HG03103 (cell line): Measurements from ENCODE around the gene C5AR2.
"Not testable (repeated sequence)": the region's sequence is repeated elsewhere in the genome, so short reads cannot be mapped to it uniquely, and the experiment has no call there.

Experiments used
- ATAC-seq: cut with Tn5 transposase; IDR thresholded peaks from one replicate; pipeline ENCODE4 v1.9.1; 2021; ENCODE audit warnings: low read depth; ENCODE audit not compliant: unreplicated experiment

Gene C5AR2

GRCh38 chr19:47381653-47382279 lies 49.8 kb downstream of the C5AR2 start:
- no peak for ATAC-seq

GRCh38 chr19:47383890-47384289 lies 51.9 kb downstream of the C5AR2 start:
- ATAC-seq, result not testable (repeated sequence)

DNA sequence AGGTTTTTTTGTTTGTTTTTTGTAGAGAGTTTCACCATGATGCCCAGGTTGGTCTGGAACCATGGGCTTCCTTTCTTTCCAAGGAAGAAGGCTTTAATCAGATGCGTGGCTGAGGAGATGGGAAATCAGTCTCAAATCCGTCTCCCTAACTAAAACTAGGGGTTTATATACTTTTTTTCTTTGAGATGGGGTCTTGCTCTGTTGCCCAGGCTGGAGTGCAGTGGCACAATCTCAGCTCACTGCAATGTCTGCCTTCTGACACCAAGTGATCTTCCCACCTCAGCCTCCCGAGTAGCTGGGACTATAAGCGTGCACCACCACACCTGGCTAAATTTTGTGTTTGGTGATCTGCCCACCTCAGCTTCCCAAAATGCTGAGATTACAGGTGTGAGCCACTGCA lies 52.6 kb downstream of the C5AR2 start:
- ATAC-seq, result not testable (repeated sequence)

- not testable (repeated sequence) for ATAC-seq
Observed at GRCh38 chr19:47386582-47386981, 54.6 kb downstream of the C5AR2 start.

- ATAC-seq, result not testable (repeated sequence)
Observed at GRCh38 chr19:47387623-47388022, 55.6 kb downstream of the C5AR2 start.

DNA sequence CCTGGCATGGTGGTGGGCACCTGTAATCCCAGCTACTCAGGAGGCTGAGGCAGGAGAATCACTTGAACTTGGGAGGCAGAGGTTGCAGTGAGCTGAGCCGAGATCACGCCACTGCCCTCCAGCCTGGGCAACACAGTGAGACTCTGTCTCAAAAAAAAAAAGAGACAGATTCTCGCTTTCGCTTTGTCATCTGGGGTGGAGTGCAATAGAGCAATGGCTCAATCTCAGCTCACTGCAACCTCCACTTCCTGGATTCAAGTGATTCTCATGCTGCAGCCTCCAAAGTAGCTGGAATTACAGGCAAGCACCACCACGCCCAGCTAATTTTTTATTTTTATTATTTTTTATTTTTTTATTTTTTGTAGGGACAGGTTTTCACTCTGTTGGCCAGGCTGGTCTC lies 56.7 kb downstream of the C5AR2 start:
- not testable (repeated sequence) for ATAC-seq

GRCh38 chr19:47389150-47389556 lies 57.2 kb downstream of the C5AR2 start:
- ATAC-seq, result no peak

GRCh38 chr19:47390533-47391488 lies 58.8 kb downstream of the C5AR2 start:
- no peak for ATAC-seq

DNA sequence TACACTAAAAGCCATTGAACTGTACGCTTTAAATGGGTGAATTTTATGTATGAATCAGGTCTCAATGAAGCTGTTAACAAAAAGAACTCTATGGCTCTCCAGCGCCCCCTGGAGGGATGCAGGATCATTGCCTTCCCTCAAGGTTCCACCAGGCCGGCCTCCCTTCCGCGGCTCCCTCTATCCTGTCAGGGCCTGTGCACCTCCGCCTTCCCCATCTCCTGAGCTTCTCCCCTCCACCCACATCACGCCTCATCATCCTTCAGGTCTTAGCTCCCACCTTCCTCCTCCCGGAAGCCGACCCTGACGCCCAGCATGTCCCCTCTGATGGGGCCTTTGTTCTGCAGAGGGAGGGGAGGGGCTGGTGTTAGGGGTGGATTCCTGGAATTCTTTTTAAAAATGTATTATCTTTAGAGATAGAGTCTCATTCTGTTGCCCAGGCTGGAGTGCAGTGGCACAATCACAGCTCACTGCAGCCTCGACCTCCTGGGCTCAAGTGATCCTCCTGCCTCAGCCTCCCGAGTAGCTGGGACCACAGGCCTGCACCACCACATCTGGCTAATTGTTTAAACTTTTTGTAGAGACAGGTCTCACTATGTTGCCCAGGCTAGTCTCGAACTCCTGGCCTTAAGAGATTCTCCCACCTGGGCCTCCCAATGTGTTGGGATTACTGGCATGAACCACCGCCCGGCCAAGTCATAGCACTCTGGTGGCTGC lies 59.7 kb downstream of the C5AR2 start:
- no peak for ATAC-seq
